NCI-H748 treated with DMSO at 0.1 percent for 48 hours (cell line): Measurements from ENCODE around the gene DDRGK1.

Experiments used
- DNase-seq: peaks from one replicate; lab custom pipeline; 2025; lab: John Stamatoyannopoulos, UW

The DDRGK1 gene

GRCh38 chr20:3235666-3236324 lies 31.3 kb upstream of the DDRGK1 start:
- DNase-seq: no peak

DNA sequence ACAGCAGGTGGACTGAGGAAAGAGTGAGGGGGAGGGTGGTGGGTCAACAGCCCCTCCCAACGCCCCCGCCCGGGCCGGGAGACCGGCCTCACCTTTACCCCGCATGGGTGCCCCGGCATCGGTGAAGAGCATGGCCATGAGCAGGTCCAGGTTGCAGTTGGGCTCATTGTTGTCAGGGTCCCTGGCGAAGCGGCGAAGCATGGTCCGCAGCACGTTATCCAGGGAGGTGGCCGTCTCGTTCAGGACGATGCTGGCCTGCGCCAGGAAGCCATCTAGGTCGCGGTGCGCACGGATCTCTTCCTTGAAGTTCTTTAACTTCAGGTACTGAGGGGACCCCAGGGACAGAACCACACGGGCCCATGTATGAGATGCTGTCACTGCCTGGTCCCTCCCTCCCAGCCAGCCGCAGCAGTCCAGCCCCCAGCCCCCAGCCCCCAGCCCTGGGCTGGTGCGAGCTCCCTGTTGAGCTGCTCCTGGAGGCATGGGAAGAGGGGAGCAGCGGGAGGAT lies 29.6 kb upstream of the DDRGK1 start:
- no peak for DNase-seq

DNA sequence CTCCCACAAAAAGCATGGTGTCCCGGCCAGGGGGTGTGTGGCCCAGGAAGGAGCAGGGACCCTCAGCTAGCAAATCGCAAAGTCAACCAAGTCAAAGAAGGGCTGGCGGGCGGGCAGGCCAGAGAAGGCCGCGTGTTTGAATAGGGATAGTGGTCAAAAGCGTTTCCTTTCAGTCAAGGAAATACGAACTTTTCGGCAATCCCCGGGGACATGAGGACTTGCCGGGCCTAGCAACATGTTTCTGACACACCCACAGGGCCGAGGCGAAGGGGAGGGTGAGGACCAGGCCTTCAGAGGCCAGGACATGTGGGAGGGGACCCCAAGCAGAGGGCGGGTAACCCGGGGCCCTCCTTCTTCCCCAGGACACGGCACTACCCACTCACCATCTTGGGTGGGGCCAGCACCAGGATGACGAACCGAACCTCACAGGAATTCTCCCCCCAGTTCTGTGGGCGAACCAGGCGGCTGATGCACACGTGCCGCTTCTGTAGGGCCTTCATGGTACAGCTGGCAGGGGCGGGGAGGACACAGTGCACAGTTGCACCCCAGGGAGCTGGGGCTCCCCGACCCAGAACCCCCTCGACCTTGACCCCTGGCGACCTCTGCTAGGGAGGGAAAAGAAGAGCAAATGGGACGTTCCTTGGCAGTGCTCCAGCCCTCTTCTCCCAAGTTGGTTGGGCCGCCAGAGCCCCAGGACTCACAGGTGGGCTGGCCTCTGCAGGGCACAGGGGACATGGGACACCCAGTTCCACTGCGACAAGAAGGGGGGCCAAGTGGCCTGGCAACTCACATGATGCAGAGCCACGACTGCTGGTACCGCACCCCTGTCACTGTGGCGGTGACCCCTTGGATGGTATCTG lies 28.9 kb upstream of the DDRGK1 start:
- DNase-seq: no peak

- no peak for DNase-seq
Observed at GRCh38 chr20:3231889-3232588, 27.6 kb upstream of the DDRGK1 start.

- no peak for DNase-seq
Observed at GRCh38 chr20:3231116-3231515, 26.6 kb upstream of the DDRGK1 start.

DNA sequence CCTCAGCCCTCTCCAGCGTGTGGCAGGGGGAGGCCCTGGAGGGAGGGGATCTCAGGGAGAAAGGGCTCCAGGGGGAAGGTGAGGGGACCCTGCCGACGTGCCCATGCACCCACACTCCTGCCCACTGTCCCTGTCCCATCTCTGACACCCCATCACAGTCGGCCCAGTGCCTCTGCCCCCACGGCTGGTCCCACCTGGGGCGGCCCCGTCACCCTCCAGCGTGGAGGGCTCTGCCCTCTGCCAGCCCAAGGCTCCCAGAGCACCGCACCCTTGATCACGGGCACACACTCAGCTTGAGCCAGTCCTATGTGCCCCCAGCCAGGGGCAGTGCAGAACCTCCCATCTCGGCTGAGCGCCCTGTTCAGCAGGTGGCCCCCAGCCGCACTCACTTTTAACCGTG lies 25.3 kb upstream of the DDRGK1 start:
- DNase-seq: no peak

GRCh38 chr20:3229158-3229557 lies 24.7 kb upstream of the DDRGK1 start:
- DNase-seq: no peak

- no peak for DNase-seq
Observed at GRCh38 chr20:3228750-3229032, 24.2 kb upstream of the DDRGK1 start.

DNA sequence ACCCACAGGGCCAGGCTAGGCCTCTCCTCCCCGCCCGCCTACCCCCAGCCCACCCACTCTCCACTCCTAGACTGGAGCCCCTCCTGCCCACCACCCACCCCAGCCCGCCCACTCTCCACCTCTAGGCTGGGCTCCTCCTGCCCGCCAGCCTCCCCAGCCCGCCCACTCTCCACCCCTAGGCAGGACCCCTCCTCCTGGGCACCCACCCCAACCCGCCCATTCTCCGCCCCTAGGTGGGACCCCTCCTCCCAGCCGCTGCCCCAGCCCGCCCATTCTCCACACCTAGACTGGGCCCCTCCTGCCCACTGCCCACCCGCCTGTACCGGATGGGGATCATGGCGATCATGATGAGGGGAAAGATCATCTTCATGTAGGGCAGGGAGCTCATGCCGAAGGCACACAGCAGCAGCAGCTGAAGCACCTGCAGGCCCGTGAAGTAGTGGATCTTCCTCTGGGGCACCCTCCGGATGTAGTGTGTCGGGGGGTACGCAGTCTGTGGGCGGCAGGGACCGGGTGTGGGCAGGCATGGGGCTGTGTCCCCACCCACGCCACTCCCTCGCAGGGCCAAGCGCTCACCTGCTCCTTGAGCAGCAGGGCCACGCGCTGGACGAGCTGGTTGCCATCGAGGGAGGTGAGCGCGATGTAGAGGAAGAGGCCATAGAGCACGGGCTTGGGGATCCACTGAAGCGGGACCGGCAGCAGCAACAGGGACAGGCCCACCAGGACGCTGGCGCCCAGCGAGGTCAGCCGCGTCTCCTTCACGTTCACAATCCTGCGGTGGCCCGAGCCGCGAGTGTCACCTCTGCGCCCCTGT lies 23.7 kb upstream of the DDRGK1 start:
- DNase-seq: no peak

DNA sequence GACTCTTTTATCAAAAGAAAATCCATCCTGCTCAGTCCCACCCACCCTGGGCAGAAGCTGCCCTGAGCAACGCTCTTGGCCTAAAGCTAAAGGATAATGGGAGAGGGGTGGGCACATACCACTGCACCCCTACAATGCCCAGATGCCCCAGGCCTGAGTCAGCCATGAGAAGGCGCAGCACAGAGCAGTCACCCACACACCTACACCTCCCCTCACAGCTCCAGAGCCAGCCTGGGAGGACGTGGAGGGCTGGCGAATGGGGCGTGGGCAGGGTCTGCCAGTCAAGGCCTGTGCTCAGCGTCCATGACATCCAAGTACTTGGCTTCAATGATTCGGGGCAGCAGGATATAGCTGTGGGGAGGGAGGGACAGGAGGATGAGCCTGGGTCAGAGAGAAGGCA lies 23.0 kb upstream of the DDRGK1 start:
- no peak for DNase-seq

DNA sequence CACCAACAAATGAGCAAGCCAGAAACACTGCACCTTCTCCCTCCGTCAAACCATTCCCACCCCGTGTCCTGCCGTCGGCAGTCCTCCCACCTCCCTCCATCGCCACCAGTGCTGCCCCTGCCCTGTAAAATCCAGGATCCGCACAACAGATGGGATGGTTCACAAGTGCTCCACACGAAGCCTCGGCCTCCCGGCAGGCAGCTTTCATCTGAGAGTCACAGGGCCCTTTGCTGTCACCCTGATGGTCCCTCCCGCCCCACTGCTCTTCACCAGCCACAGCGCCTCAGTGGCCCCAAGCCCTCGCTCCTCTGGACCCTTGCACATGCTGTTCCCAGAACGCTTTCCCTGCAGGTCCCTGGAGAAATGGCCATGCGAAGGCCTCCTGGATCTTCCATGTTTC lies 22.4 kb upstream of the DDRGK1 start:
- no peak for DNase-seq

DNA sequence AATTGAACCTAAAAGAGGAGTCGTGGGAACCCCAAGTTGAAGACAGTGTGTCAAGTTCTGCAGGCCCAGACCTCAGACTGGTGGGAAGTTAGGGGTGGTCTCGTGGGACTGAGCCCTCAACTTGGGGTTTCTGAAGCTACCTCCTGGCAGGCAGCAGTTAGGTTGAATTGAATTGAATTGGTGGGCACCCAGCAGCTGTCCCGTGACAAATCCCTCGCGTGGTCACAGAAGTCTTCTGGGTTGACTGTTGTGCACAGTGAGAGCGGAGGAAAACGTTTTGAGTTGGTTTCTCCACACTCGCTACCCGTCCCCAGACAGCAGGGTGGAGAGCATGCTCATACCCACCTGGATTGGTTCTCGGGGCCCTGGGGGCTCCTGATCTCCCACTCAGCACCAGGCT lies 21.6 kb upstream of the DDRGK1 start:
- no peak for DNase-seq

DNA sequence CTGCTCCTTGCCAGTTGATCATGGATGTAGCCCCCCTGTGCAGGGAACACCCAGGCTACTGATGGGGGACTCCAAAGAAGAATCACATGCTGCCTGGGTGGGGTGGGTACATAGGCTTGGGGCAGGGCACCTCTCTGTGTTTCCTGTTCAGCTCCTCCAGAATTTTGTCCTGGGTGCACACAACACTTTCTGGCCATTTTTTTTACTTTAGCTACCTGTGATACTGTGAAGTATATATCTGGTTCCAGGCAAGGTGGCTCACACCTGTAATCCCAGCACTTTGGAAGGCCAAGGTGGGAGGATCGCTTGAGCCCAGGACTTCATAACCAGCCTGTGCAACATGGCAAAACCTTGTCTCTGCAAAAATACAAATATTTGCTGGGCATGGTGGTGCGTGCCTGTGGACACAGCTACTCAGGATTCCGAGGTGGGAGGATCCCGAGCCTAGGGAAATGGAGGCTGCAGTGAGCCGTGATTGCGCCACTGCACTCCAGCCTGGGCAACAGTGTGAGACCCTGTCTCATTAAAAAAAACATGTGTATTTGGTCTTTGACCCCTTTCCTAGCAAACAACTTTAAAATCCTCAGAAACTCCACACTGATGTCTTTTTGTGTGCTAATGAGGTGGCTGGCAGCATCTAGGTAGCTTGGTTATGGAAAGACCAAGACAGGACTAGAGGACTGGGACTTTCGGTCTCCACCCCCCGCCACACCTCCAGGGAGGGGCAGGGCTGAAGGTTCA lies 20.4 kb upstream of the DDRGK1 start:
- no peak for DNase-seq

DNA sequence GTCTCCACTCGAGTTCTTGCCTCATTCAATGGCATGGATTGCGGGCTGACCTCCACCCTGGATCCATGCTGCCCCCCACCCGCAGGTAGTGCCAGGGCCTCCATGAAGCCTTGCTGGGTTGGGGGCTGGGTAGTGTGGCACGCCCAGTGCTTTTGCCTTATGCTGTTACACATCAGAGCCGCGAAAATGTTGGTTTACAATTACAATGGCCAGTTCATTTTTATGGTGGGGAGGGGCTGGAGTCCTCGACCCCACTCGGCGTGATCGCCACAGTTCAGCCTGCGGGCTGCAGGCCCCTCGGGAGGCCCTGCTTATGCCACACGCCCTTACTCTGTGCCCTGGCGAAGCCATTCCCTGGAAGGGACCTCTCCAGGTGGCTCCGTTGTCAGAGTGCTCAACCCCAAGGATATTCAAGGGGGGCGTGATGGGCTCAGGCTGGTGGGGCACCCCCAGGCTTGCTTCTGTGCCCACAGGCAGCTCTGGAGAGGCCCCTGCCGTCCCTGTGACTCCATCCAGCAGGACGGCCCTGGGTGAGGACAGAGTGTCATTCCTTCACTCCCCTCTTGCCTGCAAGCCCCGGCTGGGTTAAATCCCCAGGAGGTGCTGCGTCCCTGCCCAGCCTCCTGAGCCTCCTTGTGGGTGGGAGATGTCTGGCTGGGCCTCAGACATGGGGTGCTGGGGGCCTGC lies 19.7 kb upstream of the DDRGK1 start:
- no peak for DNase-seq

- no peak for DNase-seq
Observed at GRCh38 chr20:3223651-3223993, 19.1 kb upstream of the DDRGK1 start.

DNA sequence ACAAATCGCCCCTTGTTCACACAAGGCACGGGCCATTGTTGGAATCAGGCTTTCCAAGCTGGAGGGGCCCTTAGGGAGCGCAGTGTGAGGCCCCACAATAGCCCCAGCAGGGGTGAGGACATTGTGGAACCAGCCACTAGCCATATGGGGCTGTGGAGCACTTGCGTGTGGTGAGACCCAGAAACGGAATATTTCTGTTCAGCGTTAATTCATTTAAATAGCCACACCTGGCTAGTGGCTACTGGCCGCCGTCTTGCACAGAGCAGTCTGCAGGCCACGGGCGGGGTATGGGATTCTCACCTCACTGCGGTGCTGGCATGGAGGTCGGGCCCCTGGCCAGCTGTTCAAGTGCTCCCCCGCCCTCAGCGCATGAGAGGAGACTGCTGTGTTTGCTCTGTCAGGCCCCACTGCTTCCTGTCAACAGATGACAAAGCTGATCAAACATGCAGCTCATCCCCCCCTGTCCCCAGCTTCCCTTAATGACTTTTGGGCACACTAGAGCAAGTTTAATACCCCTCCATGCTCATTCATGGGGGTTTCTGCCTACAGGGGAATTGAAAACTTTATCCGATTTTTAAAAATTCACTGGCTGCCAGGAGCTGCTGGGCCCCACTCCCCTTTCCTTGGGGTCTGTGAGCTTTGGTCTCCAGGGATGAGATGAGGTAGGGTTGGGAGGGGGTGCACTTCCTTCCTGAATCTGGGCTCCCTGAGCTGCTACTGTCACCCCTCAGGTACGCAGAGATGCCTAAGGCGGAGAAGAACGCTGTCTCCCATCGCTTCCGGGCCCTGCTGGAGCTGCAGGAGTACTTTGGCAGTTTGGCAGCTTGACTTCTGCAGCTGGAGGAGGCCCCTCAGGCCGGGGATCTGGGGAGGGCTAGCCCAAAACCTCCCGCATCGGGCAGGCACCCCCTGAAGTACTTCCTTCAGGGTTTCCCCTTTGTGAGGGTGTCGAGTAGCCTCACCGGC lies 18.4 kb upstream of the DDRGK1 start:
- peak; percentile 97 for DNase-seq

DNA sequence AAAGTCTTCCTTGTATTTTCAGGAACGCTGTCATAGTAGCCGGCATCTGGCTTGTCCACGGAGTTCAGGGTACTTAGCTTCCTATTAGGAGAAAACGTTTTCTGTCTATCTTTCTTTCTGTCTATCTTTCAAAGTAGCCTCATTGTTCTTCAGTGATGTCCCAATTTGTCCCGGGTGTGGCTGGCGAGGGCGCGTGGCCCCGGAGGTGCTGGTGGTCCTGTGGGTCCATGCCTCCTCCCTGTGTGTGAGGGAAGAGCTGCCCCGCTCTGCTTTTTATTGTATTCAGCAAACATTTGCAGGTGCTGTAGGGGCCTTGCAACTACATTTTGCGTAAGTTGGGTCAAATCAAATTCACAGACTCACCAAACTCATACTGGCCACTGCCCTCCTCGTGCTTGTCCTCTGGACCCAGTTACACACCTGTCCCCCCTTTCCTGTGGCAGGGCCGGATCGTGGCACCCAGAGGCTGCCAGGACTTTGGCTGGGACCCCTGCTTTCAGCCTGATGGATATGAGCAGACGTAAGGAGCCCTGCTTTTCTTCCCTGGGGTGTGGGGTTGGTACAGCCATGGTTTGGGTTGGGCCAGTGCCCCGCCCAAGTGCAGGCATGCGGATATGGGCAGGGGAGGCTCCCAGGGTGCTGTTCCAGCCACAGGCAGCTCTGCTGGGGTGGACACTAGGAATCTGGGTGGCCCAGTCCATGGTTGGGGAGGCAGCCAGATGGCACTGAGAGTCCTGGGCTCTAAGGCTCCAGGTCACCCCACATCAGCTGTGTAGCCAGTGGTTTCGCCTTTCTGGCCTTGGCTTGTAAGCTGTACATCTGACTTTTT lies 17.1 kb upstream of the DDRGK1 start:
- DNase-seq: no peak

DNA sequence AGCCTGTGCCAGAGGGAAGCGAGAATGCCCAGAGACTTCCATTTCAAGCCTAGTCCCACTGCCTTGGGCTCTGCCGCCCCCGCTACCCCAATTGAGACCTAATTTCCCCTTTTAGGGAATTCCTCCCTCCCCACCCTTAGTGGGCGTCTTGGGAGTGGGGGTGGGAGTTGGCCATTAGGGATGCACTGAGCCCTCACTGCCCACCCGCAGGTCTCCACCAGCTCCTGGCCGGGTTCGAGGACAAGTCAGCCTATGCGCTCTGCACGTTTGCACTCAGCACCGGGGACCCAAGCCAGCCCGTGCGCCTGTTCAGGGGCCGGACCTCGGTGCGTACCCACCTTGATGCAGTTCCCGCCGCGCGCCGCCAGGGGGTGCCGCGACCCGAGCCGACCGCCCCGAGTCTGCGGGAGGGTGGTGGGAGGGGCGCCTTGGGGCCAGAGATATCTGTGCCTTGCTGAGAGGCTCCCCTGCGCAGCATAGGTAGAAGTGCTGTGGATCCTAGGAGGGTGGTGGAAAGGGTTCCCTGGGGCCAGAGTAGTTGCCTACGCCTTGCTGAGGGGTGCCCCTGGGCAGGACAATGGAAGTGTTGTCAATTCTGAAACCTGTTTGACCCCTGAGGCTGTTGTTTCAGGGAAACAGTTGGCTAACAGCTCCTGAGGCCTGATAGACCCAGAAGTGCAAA lies 14.0 kb upstream of the DDRGK1 start:
- no peak for DNase-seq
